ENCODE data around the gene PRR23E. TPM values are rescaled to one million over a fixed set of nuclear protein-coding genes. Genes with fewer than 3 reads are reported as not detected.

PRR23E gene
- total and polyA plus RNA-seq, 2 donors (not counting 3 experiments of a cell fraction or from before 2014, with no cell fraction given), result not detected

DNA sequence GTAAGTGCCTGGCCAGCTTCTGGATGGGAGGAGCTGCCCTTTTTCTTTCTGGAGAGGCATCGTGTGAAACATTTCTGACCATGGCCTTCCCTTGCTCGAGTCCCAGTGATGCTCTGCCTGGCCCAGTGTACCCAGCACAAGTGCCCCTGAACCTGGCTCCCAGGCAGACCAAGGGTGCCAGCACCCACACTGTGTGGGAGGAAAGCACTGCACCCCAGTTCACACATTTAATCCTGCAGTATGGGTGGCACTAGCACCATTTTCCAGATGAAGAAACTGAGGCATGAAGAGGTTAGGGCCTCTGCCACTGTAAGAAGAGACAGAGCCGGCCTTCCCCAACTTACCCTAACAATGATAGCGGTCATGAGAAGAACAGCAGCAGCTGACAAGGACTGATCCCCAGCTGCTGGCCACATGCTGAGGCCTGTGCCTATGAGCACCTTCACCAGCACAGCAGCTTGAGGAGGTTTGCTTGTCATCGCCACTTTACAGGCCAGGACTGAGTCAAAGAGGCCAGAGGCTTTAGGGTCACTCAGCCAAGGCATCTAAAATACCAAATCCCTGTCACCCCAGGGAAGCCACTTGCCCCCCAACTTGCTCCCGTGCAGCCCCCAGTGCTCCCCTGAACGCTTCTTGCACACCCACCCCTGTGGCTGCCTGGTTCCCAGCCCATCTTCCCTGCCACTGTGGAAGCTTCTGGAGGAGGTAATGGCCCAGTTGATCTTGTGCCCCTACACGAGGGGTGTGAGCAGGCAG, 15.0 kb downstream of the PRR23E start:
- Histone ChIP-seq H3K27ac (ENCODE audit: insufficient read depth, low read depth, low read length) (no peak overlapping the region), H3K9me1 (replicated peaks; ENCODE audit: control insufficient read depth, extremely low read depth, insufficient read depth, low read length) (no peaks in the 10 kb centered on the region), H3K4me3 (replicated peaks in 1 of 3; ENCODE audit: insufficient read depth in 1 of 3, low read depth in 1 of 3, low read length in 3 of 3) (no peak overlapping the region), H3K36me3 (ENCODE audit: control insufficient read depth in 2 of 2, extremely low read depth in 1 of 2, insufficient read depth in 2 of 2, low read length in 2 of 2) (no peaks in the 10 kb centered on the region), H3K9ac (replicated peaks; ENCODE audit: extremely low read depth, insufficient read depth, low read length) (no peak overlapping the region), H3K4me1 (ENCODE audit: control insufficient read depth, extremely low read depth, insufficient read depth, low read length) (no peaks in the 10 kb centered on the region), H3K4me2 (ENCODE audit: insufficient read depth, low read length) (no peak overlapping the region), H3K27me3 (ENCODE audit: control insufficient read depth in 2 of 2, insufficient read depth in 2 of 2, low read length in 2 of 2) (no peaks in the 10 kb centered on the region), H3K79me2 (ENCODE audit: control insufficient read depth, insufficient read depth, low read length) (no peaks in the 10 kb centered on the region), H3K9me3 (replicated peaks; ENCODE audit: control insufficient read depth, insufficient read depth, low read length) (no peaks in the 10 kb centered on the region), H2AFZ (ENCODE audit: low read depth, low read length) (no peak overlapping the region), H4K20me1 (replicated peaks; ENCODE audit: control insufficient read depth, extremely low read depth, insufficient read depth, low read length) (no peaks in the 10 kb centered on the region)
- POLR2A ChIA-PET, result no interaction called here
- no peak for TF ChIP-seq FOS (IDR thresholded peaks at IDR 0.05; ENCODE audit: borderline replicate concordance, insufficient read depth, low read length)
- no peak for TF ChIP-seq EZH2 (IDR thresholded peaks at IDR 0.05; ENCODE audit: borderline replicate concordance, low read depth, low read length, severe bottlenecking)
- no peak for TF ChIP-seq POLR2A (IDR thresholded peaks at IDR 0.05; ENCODE audit: low read depth, low read length)
- TF ChIP-seq POLR2AphosphoS5 (IDR thresholded peaks at IDR 0.05; ENCODE audit: insufficient read depth, low read depth, low read length), result no peak
- TF ChIP-seq CTCF (IDR thresholded peaks at IDR 0.05; ENCODE audit: extremely low read depth in 1 of 2, insufficient read depth in 1 of 2, low read depth in 1 of 2, low read length in 2 of 2), result no peak
- TF ChIP-seq MAX (IDR thresholded peaks at IDR 0.05; ENCODE audit: insufficient read depth, insufficient read length), result no peak
- dilution Hi-C loops (cut with MboI; ENCODE audit: extremely low pct_ligation_motif_present, low sequenced_read_pairs) (no loop called here), intact Hi-C loops (cut with micrococcal nuclease) (no loop called here)
- DNase-seq (ENCODE audit: low read depth, low spot score), result no peak
- BruUV-seq (replicated peaks), result no TSS peak
- CTCF ChIA-PET, result no interaction called here
- no peak for FAIRE-seq

Data from endothelial cell of umbilical vein (primary cell).